Activated CD4-positive, alpha-beta T cell treated with anti-CD3 and anti-CD28 coated beads, Interleukin-2, amount 50 U/mL, for 16 hours (primary cell): ENCODE data around the gene SAFB2.

Experiments used
- DNase-seq: peaks from one replicate; pipeline ENCODE4 v3.0.0-alpha.2; 2020

SAFB2 gene

DNA sequence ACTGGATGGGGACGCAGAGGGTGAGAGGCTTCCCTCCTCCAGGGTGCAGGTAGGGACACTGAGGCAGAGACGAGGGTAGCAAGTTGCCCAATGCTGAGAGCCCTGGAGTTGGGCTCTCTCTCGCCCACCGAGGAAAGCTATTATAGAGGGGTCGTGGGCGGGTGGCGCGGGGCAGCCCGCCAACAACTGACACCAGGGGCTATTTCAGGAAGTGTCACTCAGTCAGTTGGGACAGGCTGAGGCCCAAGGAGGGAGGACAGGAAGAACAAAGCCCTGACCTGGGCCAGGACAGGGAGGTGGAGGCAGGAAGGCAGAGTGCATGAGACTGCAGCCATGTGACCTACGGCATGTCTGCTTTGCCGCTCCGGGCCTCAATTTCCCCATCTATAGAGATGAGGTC, 84.7 kb downstream of the SAFB2 start:
- no peak for DNase-seq
